OCI-LY3 (cell line): ENCODE measurements around the gene HUNK.

Experiments used
- H2AFZ ChIP-seq: fragments of 200-600, 300-600 bp; shearing (Covaris generic); 2 replicates; pipeline ENCODE4 v1.6.0; 2014; ENCODE audit warnings: antibody characterized with exemption, low read depth, low read length
- H3K27ac ChIP-seq: fragments of 200-600, 300-600 bp; sonication (generic); 2 replicates; pipeline ENCODE4 v1.5.1; 2014; ENCODE audit warnings: mild to moderate bottlenecking, low read length, moderate library complexity, mixed read lengths
- H3K27me3 ChIP-seq: fragments of 200-600, 300-600 bp; sonication (generic); 2 replicates; pipeline ENCODE4 v1.6.1; 2014; ENCODE audit warnings: low read depth, low read length, mixed read lengths
- H3K36me3 ChIP-seq: fragments of 200-600, 300-600 bp; sonication (generic); replicated peaks from 2 replicates; pipeline ENCODE3; 2014; ENCODE audit warnings: low read depth, low read length, mixed read lengths
- H3K4me1 ChIP-seq: fragments of 300-600, 200-600 bp; sonication (generic); 2 replicates; pipeline ENCODE4 v1.6.1; 2014; ENCODE audit warnings: low read length, mixed read lengths
- H3K4me2 ChIP-seq: fragments of 200-600, 300-600 bp; sonication (generic); 2 replicates; pipeline ENCODE4 v1.6.1; 2014; ENCODE audit warnings: low read length, mixed read lengths
- H3K4me3 ChIP-seq: fragments of 300-600, 200-600 bp; sonication (generic); 2 replicates; pipeline ENCODE4 v1.5.1; 2014; ENCODE audit warnings: antibody characterized with exemption, mild to moderate bottlenecking, low read length, moderate library complexity
- H3K79me2 ChIP-seq: fragments of 300-600, 200-600 bp; shearing (Covaris generic); 2 replicates; pipeline ENCODE4 v1.6.1; 2014; ENCODE audit warnings: mild to moderate bottlenecking, low read length, mixed read lengths
- H3K9ac ChIP-seq: fragments of 300-600, 200-600 bp; shearing (Covaris generic); 2 replicates; pipeline ENCODE4 v1.6.0; 2014; ENCODE audit warnings: mild to moderate bottlenecking, low read length, moderate library complexity
- H3K9me3 ChIP-seq: fragments of 200-600, 300-600 bp; shearing (Covaris generic); 2 replicates; pipeline ENCODE4 v1.6.1; 2014; ENCODE audit warnings: low read length, mixed read lengths; ENCODE audit not compliant: insufficient read depth
- H4K20me1 ChIP-seq: fragments of 200-600, 300-600 bp; sonication (generic); 2 replicates; pipeline ENCODE4 v1.6.1; 2016; ENCODE audit warnings: low read length, mixed read lengths; ENCODE audit not compliant: insufficient read depth
- EZH2phosphoT487 ChIP-seq: fragments of 200-600 bp; shearing (Covaris generic); IDR thresholded peaks from 2 replicates; pipeline ENCODE4 v1.6.1; 2018; ENCODE audit warnings: antibody characterized with exemption, mixed run types, low read depth
- TF ChIP-seq, protein P1 (sequence below): fragments of 200-600, 300-600 bp; sonication (generic); IDR thresholded peaks from 2 replicates; pipeline ENCODE4 v1.5.1; 2014; ENCODE audit warnings: antibody characterized with exemption, low read length, low read depth

HUNK gene

GRCh38 chr21:31872072-31872451 is 758 bp upstream of the HUNK start:
- Histone ChIP-seq H2AFZ (no peak overlapping the region), H3K79me2 (no peaks in the 10 kb centered on the region), H3K27me3 (peaks cover 8% of the 10 kb centered on the region; the same call in 1 of the 2 replicates), H3K4me2 (no peak overlapping the region), H3K9me3 (no peaks in the 10 kb centered on the region), H3K36me3 (no peaks in the 10 kb centered on the region), H4K20me1 (no peaks in the 10 kb centered on the region), H3K4me1 (no peaks in the 10 kb centered on the region), H3K4me3 (no peak overlapping the region), H3K9ac (no peak overlapping the region), H3K27ac (no peak overlapping the region)
- TF ChIP-seq, protein P1, sequence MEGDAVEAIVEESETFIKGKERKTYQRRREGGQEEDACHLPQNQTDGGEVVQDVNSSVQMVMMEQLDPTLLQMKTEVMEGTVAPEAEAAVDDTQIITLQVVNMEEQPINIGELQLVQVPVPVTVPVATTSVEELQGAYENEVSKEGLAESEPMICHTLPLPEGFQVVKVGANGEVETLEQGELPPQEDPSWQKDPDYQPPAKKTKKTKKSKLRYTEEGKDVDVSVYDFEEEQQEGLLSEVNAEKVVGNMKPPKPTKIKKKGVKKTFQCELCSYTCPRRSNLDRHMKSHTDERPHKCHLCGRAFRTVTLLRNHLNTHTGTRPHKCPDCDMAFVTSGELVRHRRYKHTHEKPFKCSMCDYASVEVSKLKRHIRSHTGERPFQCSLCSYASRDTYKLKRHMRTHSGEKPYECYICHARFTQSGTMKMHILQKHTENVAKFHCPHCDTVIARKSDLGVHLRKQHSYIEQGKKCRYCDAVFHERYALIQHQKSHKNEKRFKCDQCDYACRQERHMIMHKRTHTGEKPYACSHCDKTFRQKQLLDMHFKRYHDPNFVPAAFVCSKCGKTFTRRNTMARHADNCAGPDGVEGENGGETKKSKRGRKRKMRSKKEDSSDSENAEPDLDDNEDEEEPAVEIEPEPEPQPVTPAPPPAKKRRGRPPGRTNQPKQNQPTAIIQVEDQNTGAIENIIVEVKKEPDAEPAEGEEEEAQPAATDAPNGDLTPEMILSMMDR, result no peak
- TF ChIP-seq EZH2phosphoT487, result no peak

DNA sequence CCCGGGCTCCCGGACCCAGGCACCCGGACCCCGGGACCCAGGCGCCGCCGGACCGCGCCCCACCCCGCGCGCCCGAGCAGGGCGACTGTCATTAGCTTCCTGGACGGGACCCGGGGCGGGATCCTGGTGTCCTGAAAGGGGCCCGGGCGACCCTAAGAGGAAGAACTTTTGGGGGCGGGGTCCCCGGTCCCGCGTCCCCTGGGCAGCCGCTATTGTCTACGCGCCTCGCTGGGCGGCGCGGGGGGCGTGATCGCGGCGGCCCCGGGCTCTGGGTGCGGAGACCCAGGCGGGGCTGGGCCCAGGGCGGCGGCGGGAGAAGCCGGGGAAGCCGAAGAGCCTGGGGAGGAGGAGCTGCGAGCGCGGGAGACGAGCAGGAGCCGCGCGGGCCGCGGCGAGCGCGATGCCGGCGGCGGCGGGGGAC is 465 bp downstream of the HUNK start:
- Histone ChIP-seq H3K4me1 (no peaks in the 10 kb centered on the region), H3K36me3 (no peaks in the 10 kb centered on the region), H3K4me3 (no peak overlapping the region), H3K4me2 (no peak overlapping the region), H3K27me3 (peaks cover 8% of the 10 kb centered on the region; the same call in 1 of the 2 replicates), H3K9me3 (no peaks in the 10 kb centered on the region), H3K9ac (no peak overlapping the region), H3K27ac (no peak overlapping the region), H3K79me2 (no peaks in the 10 kb centered on the region), H4K20me1 (no peaks in the 10 kb centered on the region), H2AFZ (no peak overlapping the region)
- TF ChIP-seq, protein P1, result no peak
- no peak for TF ChIP-seq EZH2phosphoT487

DNA sequence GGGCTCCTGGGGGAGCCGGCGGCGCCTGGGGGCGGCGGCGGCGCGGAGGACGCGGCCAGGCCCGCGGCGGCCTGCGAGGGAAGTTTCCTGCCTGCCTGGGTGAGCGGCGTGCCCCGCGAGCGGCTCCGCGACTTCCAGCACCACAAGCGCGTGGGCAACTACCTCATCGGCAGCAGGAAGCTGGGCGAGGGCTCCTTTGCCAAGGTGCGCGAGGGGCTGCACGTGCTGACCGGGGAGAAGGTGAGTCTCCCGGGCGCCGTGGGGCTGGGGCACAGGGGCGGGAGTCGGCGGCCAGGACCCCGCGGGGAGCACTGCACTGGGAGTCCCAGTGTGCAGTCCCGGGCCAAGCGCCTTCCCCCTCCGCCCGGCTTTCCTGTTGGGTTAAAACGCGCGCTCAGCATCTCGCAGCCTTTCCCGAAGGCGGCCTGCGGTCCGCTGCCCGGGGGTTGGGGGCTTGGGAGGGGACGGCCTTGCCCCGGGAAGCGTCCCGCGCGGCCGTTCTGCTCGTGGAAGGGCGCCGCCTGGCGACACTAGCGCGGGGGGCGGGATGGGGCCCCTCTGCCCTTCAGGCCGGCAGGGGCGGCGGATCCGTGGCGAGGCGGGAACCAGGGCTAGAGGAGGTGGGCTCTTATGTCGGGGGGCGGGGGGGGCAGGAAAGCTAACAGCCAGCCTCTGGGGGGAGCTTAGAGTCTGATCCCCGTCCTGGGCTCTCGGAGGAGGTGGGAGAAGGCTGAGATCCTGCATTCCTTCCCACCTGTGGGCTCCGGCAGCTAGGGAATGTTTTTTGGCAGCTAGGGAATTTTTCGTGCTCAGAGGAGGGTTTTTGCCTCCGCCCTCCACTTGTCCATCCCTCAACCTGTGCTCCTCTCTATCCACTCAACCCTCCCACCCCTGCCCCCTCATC is 1.1 kb downstream of the HUNK start:
- H3K79me2 ChIP-seq, result no peaks in the 10 kb centered on the region
- H3K36me3 ChIP-seq, result no peaks in the 10 kb centered on the region
- TF ChIP-seq, protein P1, result no peak
- no peak for TF ChIP-seq EZH2phosphoT487
- peaks cover 8% of the 10 kb centered on the region; the same call in 1 of the 2 replicates for H3K27me3 ChIP-seq
- H4K20me1 ChIP-seq, result no peaks in the 10 kb centered on the region
- H3K9me3 ChIP-seq, result no peaks in the 10 kb centered on the region
- no peak overlapping the region for H3K9ac ChIP-seq
- H3K4me2 ChIP-seq, result no peak overlapping the region
- no peak overlapping the region for H2AFZ ChIP-seq
- H3K4me3 ChIP-seq, result no peak overlapping the region
- H3K27ac ChIP-seq, result no peak overlapping the region
- no peaks in the 10 kb centered on the region for H3K4me1 ChIP-seq

DNA sequence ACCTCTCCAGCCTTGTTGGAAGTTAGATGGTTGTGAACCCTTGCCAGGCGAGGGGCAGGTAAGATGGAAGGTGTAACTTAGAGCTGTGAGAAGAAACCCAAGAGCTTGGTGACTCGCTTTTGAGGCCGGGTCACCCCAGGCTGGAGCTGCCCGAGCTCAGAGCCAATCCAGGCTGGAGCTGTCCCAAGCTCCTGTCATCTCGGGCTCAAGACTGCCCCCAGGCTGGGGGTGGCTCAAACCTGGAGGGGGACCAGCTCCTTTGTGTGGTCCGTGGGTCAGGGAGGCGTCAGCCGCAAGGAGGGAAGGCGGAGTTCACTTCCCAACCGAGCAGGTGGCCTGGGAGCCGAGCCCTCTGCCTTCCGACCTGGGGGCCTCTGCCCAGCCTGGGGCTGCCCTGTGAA is 2.0 kb downstream of the HUNK start:
- Histone ChIP-seq H3K9me3 (no peaks in the 10 kb centered on the region), H3K4me3 (no peak overlapping the region), H3K9ac (no peak overlapping the region)

More for the DNA sequence above, 2.0 kb downstream of the HUNK start:
- Histone ChIP-seq H4K20me1 (no peaks in the 10 kb centered on the region), H3K27me3 (peaks cover 5% of the 10 kb centered on the region; the same call in 1 of the 2 replicates), H3K27ac (no peak overlapping the region), H3K4me1 (no peaks in the 10 kb centered on the region), H2AFZ (no peak overlapping the region), H3K79me2 (no peaks in the 10 kb centered on the region), H3K36me3 (no peaks in the 10 kb centered on the region), H3K4me2 (no peak overlapping the region)
- TF ChIP-seq, protein P1, result no peak
- no peak for TF ChIP-seq EZH2phosphoT487
